Neuron (in vitro differentiated cells): ENCODE measurements around the gene POMGNT2.

ENCODE experiments used
- H2AFZ ChIP-seq: one replicate; pipeline ENCODE4 v1.6.1; 2013; ENCODE audit warnings: low read depth, mild to moderate bottlenecking, inconsistent platforms, low read length, moderate library complexity
- H3K27me3 ChIP-seq: one replicate; pipeline ENCODE4 v1.6.1; 2013; ENCODE audit warnings: low read length; ENCODE audit not compliant: insufficient read depth
- H3K36me3 ChIP-seq: one replicate; pipeline ENCODE4 v1.6.1; 2013; ENCODE audit warnings: low read length; ENCODE audit not compliant: insufficient read depth
- H3K4me1 ChIP-seq: one replicate; pipeline ENCODE4 v1.6.1; 2013; ENCODE audit warnings: low read length; ENCODE audit not compliant: insufficient read depth
- H3K4me3 ChIP-seq: 2 replicates; pipeline ENCODE4 v1.5.1; 2013; ENCODE audit warnings: mild to moderate bottlenecking, low read length, moderate library complexity
- H3K9me3 ChIP-seq: one replicate; pipeline ENCODE4 v1.6.1; 2013; ENCODE audit warnings: low read length

POMGNT2 gene

DNA sequence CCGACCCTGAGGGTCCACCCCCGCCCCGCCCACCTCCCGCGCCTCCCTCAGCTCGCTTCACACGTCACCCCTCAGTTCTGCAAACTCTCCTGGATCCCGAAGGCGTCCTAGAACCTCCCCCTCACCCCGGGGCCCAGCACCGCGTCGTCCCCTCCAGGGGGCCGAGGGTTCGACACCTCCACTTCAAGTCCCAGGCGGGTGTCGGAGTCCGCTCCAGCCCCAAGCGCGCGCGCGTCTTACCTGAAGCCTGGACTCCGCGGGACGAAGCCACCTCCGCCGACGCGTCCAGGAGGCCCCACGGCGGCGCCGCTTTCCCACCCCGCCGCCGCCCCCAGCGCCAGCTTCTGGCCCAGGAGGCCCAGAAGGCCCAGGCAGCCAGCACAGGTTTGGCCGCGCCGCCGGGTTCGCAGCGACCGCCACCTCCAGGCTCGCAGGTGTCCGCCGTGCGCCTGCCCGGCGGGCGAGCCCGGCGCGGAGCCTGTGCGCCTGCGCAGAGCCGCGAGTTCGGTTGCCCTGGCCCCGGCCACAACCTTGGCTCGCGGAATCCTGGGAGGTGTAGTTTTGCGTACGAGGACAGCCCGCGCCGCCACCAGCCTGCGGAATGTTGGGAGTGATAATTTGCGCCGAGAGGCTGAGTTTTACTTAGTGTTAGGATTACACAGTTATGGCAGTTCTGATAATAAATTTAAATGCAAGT is at the start of gene POMGNT2:
Gene POMGNT2, minus strand, starts transcription at position 484 of the 697 bp plus-strand sequence. CDS start 24,648 bp downstream, outside the sequence.
- no peaks in the 10 kb centered on the region for H3K36me3 ChIP-seq
- H3K4me3 ChIP-seq = peak within 1 kb of the TSS; percentile 77
- H3K27me3 ChIP-seq = no peaks in the 10 kb centered on the region
- H3K9me3 ChIP-seq = no peaks in the 10 kb centered on the region
- H3K4me1 ChIP-seq = peaks cover 11% of the 10 kb centered on the region
- H2AFZ ChIP-seq = peak within 1 kb of the TSS; percentile 95

DNA sequence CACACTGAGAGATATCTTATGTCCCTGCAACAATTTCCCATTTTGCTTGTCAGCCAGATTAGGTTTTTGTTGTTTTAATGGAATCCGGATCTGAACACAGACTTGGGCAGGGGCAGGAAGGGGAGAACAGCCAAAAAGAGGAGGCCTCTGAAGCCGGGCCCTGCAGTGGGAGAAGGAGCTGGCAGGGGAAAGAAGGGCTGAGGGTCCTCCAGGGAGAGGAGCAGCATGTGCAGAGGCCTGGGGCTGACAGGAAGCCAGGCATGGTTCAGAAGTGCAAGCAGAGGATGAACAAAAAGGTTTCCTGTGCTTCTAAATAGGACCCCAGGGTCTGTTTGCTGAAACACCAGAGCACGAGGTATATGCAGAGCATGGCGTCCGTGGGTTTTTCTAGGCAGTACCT is 49.1 kb upstream of the POMGNT2 start:
- no peak overlapping the region for H3K4me3 ChIP-seq
- H3K4me1 ChIP-seq = peaks cover 6% of the 10 kb centered on the region
- no peak overlapping the region for H2AFZ ChIP-seq
- H3K36me3 ChIP-seq = no peaks in the 10 kb centered on the region
- H3K9me3 ChIP-seq = no peaks in the 10 kb centered on the region
- H3K27me3 ChIP-seq = no peaks in the 10 kb centered on the region

DNA sequence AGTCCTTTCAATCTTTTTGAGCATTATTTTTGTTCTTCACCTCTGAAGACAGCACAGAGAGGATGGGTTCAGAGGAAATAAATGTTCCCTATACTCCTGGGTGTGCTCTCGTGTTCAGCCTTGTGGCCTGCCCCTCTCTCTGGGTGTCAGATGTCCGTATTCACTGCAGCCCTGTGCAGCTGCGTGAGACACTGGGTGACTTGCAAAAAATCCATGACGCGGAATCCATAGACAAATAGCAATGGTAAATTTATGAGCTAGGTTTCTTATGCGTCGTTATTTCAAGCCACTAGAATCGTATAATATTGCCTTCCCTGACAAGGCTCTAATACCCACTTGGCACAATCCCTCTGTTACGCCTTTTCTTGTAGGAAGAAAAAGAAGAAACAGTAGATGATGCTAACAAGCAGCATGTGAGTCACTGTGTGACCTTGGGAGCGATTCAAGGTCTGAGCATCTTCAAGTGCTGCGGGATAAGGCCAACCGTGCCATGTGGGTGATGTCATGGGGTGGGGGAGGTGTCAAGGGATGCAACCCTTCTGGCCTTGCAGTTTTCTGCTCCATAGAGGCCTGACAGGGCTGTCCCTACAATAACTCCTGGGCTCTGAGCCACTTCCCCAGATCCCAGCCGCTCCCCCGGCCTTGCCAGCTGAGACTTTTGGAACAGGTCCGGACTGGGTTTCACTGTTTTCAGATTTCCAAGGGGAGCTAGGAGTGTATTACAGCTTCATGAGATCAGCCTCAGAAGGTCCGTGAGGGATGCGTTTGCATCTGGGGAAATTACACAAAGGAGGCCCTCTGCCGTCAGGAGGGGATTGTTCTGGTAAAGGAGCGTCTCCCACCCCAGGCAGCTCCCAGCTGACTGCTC is 47.6 kb upstream of the POMGNT2 start:
- Histone ChIP-seq H2AFZ (no peak overlapping the region), H3K4me3 (no peak overlapping the region), H3K27me3 (no peaks in the 10 kb centered on the region), H3K36me3 (no peaks in the 10 kb centered on the region), H3K9me3 (no peaks in the 10 kb centered on the region), H3K4me1 (peaks cover 6% of the 10 kb centered on the region)

DNA sequence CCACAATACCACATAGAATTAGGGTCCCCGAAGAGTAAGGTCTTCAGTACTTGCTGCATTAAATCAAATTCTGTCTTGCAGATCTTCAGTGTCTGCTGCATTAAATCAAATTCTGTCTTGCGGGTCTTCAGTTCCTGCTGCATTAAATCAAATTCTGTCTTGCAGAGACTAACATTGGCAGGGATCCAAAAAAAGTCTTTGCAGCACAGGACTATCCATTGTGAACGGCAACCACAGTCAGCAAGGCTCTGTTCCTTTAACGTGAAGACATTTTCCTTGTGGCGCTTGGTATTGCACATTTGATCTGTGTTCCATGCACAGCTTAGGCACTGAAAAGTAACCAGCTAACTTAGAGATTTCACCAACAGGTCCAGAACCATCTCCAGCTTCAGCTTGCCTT is 46.8 kb upstream of the POMGNT2 start:
- Histone ChIP-seq H3K27me3 (no peaks in the 10 kb centered on the region), H3K36me3 (no peaks in the 10 kb centered on the region), H3K4me1 (peaks cover 6% of the 10 kb centered on the region), H2AFZ (no peak overlapping the region), H3K9me3 (no peaks in the 10 kb centered on the region), H3K4me3 (no peak overlapping the region)

DNA sequence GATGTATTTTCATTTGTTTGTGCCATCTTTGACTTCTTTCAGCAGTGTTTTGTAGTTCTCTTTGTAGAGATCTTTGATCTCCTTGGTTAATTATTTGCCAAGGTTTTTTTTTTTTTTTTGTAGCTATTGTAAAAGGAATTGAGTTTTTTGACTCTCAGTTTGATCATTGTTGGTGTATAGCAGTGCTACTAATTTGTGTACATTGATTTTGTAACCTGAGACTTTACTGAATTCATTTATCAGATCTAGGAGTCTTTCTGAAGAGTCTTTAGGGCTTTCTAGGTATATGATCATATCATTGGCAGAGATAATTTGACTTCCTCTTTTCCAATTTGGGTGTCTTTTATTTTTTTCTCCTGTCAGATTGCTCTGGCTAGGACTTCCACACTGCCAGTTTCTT is 42.2 kb upstream of the POMGNT2 start:
- H3K9me3 ChIP-seq = no peaks in the 10 kb centered on the region
- no peaks in the 10 kb centered on the region for H3K36me3 ChIP-seq
- peaks cover 4% of the 10 kb centered on the region for H3K4me1 ChIP-seq
- no peak overlapping the region for H3K4me3 ChIP-seq
- no peak overlapping the region for H2AFZ ChIP-seq
- H3K27me3 ChIP-seq = no peaks in the 10 kb centered on the region

DNA sequence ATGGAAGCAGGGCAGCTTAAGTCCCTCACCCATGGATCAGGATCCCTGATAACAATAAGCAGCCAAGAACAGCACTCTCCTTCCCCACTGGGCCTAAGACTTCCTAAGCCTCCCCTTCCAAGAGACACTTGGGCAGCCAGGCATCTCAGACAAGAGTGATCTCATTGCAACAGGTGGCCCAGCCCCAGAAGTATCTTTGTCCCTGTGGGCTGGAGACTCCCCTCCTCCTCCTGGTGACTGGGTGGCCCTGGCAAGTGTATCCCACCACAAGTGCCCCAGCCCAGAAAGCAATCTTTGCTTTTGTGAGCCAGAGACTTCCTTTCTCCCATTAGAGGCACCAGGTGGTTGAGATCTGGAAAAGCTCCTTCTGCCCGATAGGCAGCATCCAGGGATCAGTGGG is 40.7 kb upstream of the POMGNT2 start:
- no peak overlapping the region for H3K4me3 ChIP-seq
- H3K4me1 ChIP-seq = no peaks in the 10 kb centered on the region
- H2AFZ ChIP-seq = no peak overlapping the region
- no peaks in the 10 kb centered on the region for H3K36me3 ChIP-seq
- no peaks in the 10 kb centered on the region for H3K9me3 ChIP-seq
- no peaks in the 10 kb centered on the region for H3K27me3 ChIP-seq

DNA sequence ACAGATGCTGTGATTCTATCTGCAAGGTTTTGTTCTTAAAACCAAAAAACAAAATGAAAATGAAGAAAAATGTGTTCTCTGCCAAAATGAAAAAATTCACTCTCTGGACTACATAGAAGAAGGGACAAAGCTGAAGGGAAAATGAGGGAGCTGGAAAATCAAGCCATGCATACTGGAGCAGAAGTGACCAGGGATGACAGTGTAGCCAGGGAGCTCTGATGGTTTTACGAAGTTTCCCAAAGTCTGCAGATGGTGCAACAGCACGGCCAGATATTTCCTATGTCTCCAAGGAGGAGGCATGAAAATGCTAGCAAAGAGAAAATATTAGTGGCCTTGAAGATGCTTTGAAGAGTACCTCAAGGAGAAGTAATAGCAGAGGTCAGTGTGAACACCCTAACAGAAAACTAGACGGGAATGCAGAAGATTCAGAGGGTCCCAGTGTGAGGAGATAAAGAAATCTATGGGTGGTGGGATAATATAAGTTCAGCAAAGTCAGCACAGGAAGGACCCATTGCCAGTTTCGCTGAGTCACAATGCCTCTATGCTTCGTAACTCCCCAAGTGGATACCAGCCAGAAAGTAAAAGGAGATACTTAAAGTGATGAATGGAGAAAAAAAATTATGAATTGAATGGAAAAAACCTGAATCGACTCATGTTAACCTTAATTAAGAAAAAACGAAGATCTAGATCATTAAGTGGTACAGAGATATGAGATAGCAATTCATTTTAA is 39.0 kb upstream of the POMGNT2 start:
- H2AFZ ChIP-seq = no peak overlapping the region
- no peaks in the 10 kb centered on the region for H3K4me1 ChIP-seq
- H3K9me3 ChIP-seq = no peaks in the 10 kb centered on the region
- no peak overlapping the region for H3K4me3 ChIP-seq
- no peaks in the 10 kb centered on the region for H3K36me3 ChIP-seq
- H3K27me3 ChIP-seq = no peaks in the 10 kb centered on the region

DNA sequence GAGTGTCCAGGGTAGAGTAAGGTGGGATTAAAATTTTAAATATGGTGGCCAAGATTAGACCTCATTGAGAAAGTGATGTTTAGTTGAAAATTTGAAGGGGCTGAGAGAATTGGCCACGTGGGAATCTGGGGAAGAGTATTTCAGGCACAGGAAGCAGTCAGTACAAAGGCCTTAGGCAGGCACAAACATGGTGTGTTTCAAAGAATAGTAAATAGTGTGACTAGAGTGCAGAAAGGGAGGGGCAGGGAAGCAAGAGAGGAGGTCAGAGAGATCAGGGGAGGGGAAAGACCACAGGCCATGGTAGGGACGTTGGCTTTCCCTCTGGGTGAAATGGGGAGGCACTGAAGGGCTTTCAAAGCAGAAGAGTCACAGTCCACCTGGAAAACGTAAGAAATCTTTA is 36.6 kb upstream of the POMGNT2 start:
- no peaks in the 10 kb centered on the region for H3K36me3 ChIP-seq
- no peaks in the 10 kb centered on the region for H3K4me1 ChIP-seq
- no peaks in the 10 kb centered on the region for H3K9me3 ChIP-seq
- H2AFZ ChIP-seq = no peak overlapping the region
- no peaks in the 10 kb centered on the region for H3K27me3 ChIP-seq
- no peak overlapping the region for H3K4me3 ChIP-seq

DNA sequence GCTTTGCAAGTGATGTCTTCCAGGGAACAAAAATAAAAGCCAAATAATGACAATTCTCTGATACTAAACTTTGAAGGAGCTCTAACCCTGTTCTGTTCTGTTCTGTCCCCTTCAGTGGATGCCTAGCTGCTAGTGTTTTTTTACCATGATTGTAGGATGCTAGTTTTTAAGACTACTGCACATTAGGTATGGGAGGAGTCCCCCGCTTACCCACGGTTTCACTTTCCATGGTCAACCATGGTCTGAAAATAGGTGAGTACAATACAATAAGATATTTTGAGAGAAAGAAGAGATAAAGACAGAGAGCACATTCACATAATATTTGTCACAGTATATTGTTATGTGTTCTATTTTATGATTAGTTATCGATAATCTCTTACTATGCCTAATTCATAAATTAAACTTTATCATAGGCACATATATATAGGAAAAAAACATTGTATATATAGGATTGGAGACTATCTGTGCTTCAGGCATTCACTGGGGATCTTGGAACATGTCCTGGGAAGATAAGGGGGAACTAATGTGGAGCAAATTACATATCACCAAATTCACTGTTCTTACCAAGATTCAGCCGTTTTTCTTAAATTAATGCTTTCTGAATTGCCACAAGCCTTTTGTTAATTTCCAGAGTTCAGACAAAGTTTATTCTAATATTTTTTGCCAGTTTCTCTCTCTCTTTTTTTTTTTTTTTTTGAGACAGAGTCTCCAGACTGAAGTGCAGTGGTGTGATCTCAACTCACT is 32.8 kb upstream of the POMGNT2 start:
- Histone ChIP-seq H2AFZ (no peak overlapping the region), H3K9me3 (no peaks in the 10 kb centered on the region), H3K4me3 (no peak overlapping the region), H3K4me1 (no peaks in the 10 kb centered on the region), H3K36me3 (no peaks in the 10 kb centered on the region), H3K27me3 (no peaks in the 10 kb centered on the region)

DNA sequence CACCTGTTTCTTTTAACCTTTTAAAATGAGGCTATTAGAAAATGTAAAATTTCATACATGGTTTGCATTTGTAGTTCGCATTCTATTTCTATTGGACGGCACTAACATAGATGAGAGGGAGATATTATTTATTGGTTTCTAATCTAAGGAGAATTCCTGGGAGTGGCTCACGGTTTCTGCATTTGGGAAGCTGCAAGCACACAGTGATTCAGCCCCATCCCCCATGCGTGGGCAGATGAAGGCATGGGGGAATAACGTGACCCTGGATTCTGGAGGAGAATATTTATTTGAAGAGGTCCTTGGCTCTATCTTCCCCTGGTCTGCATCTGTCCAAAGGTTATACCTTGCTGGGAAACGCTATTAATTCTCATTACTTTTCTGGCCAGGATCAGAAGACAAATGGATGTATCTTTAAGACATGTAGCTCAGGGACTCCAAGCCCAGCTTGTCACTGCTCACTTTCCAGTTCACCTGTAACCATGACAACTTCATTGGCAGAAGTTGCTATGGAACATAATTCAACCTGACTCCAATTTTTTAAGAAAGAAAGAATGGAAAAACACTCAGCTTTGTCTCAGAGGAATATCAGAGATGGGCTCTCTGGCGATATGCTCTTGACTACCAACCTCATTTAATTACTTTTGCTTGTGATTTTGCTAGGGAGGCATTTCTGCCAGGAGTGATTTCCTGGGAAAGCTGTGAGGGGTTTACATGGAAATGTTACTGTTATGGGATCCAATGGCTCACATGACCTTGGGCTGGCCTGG is 27.2 kb upstream of the POMGNT2 start:
- H3K4me1 ChIP-seq = no peaks in the 10 kb centered on the region
- H3K27me3 ChIP-seq = peaks cover 2% of the 10 kb centered on the region
- H2AFZ ChIP-seq = no peak overlapping the region
- no peaks in the 10 kb centered on the region for H3K9me3 ChIP-seq
- no peak overlapping the region for H3K4me3 ChIP-seq
- no peaks in the 10 kb centered on the region for H3K36me3 ChIP-seq

DNA sequence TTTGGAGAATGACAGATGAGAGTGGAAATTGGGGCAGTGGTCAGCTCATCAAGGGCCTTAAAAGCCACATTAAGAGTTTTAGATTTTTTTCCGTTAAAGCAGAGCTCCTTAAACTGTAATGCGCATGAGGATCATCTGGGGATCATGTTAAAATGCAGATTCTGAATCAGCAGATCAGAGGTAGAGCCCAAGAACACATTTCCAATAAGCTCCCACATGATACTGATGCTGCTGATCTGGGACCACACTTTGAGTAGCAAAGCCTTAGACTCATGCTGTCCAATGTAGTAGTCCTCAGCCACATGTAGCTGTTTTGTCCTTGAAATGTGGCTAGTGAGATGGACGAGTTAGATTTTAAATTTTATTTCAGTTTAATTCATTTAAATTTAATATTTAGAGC is 26.3 kb upstream of the POMGNT2 start:
- no peak overlapping the region for H2AFZ ChIP-seq
- H3K4me3 ChIP-seq = no peak overlapping the region
- no peaks in the 10 kb centered on the region for H3K36me3 ChIP-seq
- no peaks in the 10 kb centered on the region for H3K4me1 ChIP-seq
- no peaks in the 10 kb centered on the region for H3K9me3 ChIP-seq
- peaks cover 2% of the 10 kb centered on the region for H3K27me3 ChIP-seq

DNA sequence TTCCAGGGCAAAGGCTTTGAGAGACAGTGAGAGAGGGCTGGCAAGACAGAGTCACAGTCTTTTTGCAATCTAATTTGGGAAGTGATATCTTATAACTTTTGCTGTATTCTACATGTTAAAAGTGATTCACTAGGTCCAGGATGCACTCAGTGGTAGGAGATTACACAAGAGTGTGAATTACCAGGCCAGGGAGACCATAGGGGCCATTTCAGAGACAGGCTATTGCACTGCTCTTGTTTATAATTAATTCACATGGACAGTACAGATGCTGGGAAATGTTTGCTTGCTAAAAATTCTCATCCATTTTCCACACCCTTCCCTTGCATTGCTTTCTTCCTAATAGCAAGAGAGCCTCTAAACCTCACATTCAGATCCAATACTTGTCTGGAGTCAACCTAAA is 22.6 kb upstream of the POMGNT2 start:
- Histone ChIP-seq H2AFZ (no peak overlapping the region), H3K4me3 (no peak overlapping the region)

More for the DNA sequence above, 22.6 kb upstream of the POMGNT2 start:
- no peaks in the 10 kb centered on the region for H3K4me1 ChIP-seq
- H3K9me3 ChIP-seq = no peaks in the 10 kb centered on the region
- H3K36me3 ChIP-seq = no peaks in the 10 kb centered on the region
- H3K27me3 ChIP-seq = peaks cover 2% of the 10 kb centered on the region
